ENCODE results near the gene POLA2.

POLA2 gene

GRCh38 chr11:65287601-65288000, 25.8 kb downstream of the POLA2 start:
- CTCF ChIA-PET: no interaction called here
- POLR2A ChIA-PET: interaction anchor here (1.9 kb wide), 1 partner anchor 9 kb away, joined by 5 read pairs; no protein-coding TSS in a partner anchor
- TF ChIP-seq TARDBP (IDR thresholded peaks at IDR 0.05) (no peak), FOXK2 (IDR thresholded peaks at IDR 0.05) (no peak), L3MBTL2 (conservative IDR thresholded peaks at IDR 0.05) (no peak), ELF4 (IDR thresholded peaks at IDR 0.05) (no peak), HDGF (IDR thresholded peaks at IDR 0.05; ENCODE audit: borderline replicate concordance) (no peak), FOXM1 (IDR thresholded peaks at IDR 0.05; ENCODE audit: borderline replicate concordance) (no peak), PKNOX1 (IDR thresholded peaks at IDR 0.05) (no peak), ZNF384 (IDR thresholded peaks at IDR 0.05) (no peak), BHLHE40 (IDR thresholded peaks at IDR 0.05; ENCODE audit: borderline replicate concordance) (no peak)
- no peak for DNase-seq (ENCODE audit: extremely low spot score)

- ChIA-PET CTCF (interaction anchor here (1.5 kb wide), 1 partner anchor 26 kb away, joined by 3 read pairs; no protein-coding TSS in a partner anchor), POLR2A (no interaction called here)
- DNase-seq (ENCODE audit: extremely low spot score): no peak
- TF ChIP-seq L3MBTL2 (conservative IDR thresholded peaks at IDR 0.05): no peak
- no peak for TF ChIP-seq TARDBP (IDR thresholded peaks at IDR 0.05)
- no peak for TF ChIP-seq HDGF (IDR thresholded peaks at IDR 0.05; ENCODE audit: borderline replicate concordance)
- no peak for TF ChIP-seq ARNT (IDR thresholded peaks at IDR 0.05)
- TF ChIP-seq FOXA1 (IDR thresholded peaks at IDR 0.05): no peak
- no peak for TF ChIP-seq CTBP1 (IDR thresholded peaks at IDR 0.05; ENCODE audit: borderline replicate concordance)
- TF ChIP-seq PKNOX1 (IDR thresholded peaks at IDR 0.05): no peak
- TF ChIP-seq LEF1 (IDR thresholded peaks at IDR 0.05; ENCODE audit: borderline replicate concordance): no peak
Observed at GRCh38 chr11:65288706-65289536, 27.2 kb downstream of the POLA2 start.

- TF ChIP-seq BHLHE40 (IDR thresholded peaks at IDR 0.05; ENCODE audit: borderline replicate concordance) (no peak), L3MBTL2 (conservative IDR thresholded peaks at IDR 0.05) (no peak), ZNF384 (IDR thresholded peaks at IDR 0.05) (no peak), SUZ12 (IDR thresholded peaks at IDR 0.05) (no peak), HDGF (IDR thresholded peaks at IDR 0.05; ENCODE audit: borderline replicate concordance) (no peak), SP1 (IDR thresholded peaks at IDR 0.05) (no peak), FOXK2 (IDR thresholded peaks at IDR 0.05) (no peak), TARDBP (IDR thresholded peaks at IDR 0.05) (no peak), FOXA1 (IDR thresholded peaks at IDR 0.05) (no peak), CTBP1 (IDR thresholded peaks at IDR 0.05; ENCODE audit: borderline replicate concordance) (no peak), NFRKB (IDR thresholded peaks at IDR 0.05) (no peak), ARNT (IDR thresholded peaks at IDR 0.05) (no peak), FOXM1 (IDR thresholded peaks at IDR 0.05; ENCODE audit: borderline replicate concordance) (no peak), ELF4 (IDR thresholded peaks at IDR 0.05) (no peak), PKNOX1 (IDR thresholded peaks at IDR 0.05) (no peak), LEF1 (IDR thresholded peaks at IDR 0.05; ENCODE audit: borderline replicate concordance) (no peak)
- DNase-seq (ENCODE audit: extremely low spot score): no peak
- ChIA-PET POLR2A (interaction anchor here (0.6 to 0.9 kb wide), 2 partner anchors 11 to 29 kb away, joined by 3 to 4 read pairs; partner anchors contain the start of gene POLA2), CTCF (no interaction called here)
Observed at GRCh38 chr11:65290448-65291165, 28.8 kb downstream of the POLA2 start.

- ChIA-PET CTCF (no interaction called here), POLR2A (no interaction called here)
- TF ChIP-seq NFRKB (IDR thresholded peaks at IDR 0.05) (no peak), ELF4 (IDR thresholded peaks at IDR 0.05) (no peak), FOXM1 (IDR thresholded peaks at IDR 0.05; ENCODE audit: borderline replicate concordance) (no peak), ZNF384 (IDR thresholded peaks at IDR 0.05) (no peak), FOXK2 (IDR thresholded peaks at IDR 0.05) (no peak), HDGF (IDR thresholded peaks at IDR 0.05; ENCODE audit: borderline replicate concordance) (no peak), ARNT (IDR thresholded peaks at IDR 0.05) (no peak), SUZ12 (IDR thresholded peaks at IDR 0.05) (no peak), LEF1 (IDR thresholded peaks at IDR 0.05; ENCODE audit: borderline replicate concordance) (no peak)
- DNase-seq (ENCODE audit: extremely low spot score): no peak
Observed at GRCh38 chr11:65291613-65292012, 29.9 kb downstream of the POLA2 start.

- TF ChIP-seq FOXA1 (IDR thresholded peaks at IDR 0.05): no peak
- no peak for TF ChIP-seq ZNF384 (IDR thresholded peaks at IDR 0.05)
- TF ChIP-seq NFRKB (IDR thresholded peaks at IDR 0.05): no peak
- TF ChIP-seq HDGF (IDR thresholded peaks at IDR 0.05; ENCODE audit: borderline replicate concordance): no peak
- no peak for TF ChIP-seq ARNT (IDR thresholded peaks at IDR 0.05)
- no peak for TF ChIP-seq LEF1 (IDR thresholded peaks at IDR 0.05; ENCODE audit: borderline replicate concordance)
- no peak for DNase-seq (ENCODE audit: extremely low spot score)
- CTCF ChIA-PET: no interaction called here
- POLR2A ChIA-PET: interaction anchor here (0.8 to 1.3 kb wide), 2 partner anchors 41 to 209 kb away, joined by 3 read pairs; partner anchors contain the start of gene DPF2
Observed at GRCh38 chr11:65292890-65293289, 31.1 kb downstream of the POLA2 start.
